Stimulated activated CD8-positive, alpha-beta memory T cell treated with anti-CD3 and anti-CD28 coated beads, Interleukin-7, amount 100 ng/mL, for 48 hours (primary cell): Measurements from ENCODE around the gene CTR9.
A peak's percentile ranks its signal among the peaks of the same experiment; 100 is the strongest.

ENCODE experiments used
- DNase-seq, 2 donors: peaks; one replicate each; pipeline ENCODE4 v3.0.0-alpha.2; 2020; ENCODE audit warnings: low read depth in 1 of 2; ENCODE audit errors: extremely low read depth in 1 of 2

Gene CTR9

DNA sequence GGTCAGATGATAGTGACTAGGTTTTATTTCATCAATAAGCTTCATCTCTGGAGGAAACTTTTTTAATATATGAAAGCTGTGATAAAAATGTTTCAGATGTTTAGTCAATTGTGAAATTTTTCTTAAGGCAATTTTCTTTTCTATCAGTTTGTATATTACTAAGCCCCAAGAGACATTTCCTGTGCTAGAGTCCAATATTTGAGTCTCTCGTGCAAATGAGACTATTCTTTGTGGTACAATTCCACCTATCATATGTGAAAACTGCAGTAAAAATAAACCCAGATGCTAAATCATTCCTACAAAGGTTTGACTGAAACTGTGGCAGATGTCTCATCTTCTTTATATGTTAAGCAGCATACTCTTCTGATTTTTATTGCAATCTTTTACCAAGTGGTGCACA is 28.0 kb downstream of the CTR9 start:
- no peak for DNase-seq

DNA sequence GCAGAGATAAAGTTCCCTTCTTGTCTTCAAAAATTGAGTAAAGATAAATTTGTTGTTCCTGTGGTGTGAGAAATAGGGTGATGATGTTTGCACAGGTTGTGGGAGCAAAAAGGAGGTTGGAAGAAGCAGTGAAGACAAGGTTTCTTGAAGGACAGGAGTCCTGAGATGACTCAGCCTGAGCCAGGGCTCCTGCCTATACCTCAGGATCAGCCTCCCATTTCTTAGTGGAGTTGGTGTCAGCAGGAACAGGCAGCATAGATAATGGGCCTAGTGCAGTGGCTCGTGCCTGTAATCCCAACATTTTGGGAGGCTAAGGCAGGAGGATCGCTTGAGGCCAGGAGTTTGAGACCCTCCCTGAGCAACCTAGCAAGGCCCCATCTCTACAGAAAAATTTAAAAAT is 29.0 kb downstream of the CTR9 start:
- DNase-seq, result no peak

DNA sequence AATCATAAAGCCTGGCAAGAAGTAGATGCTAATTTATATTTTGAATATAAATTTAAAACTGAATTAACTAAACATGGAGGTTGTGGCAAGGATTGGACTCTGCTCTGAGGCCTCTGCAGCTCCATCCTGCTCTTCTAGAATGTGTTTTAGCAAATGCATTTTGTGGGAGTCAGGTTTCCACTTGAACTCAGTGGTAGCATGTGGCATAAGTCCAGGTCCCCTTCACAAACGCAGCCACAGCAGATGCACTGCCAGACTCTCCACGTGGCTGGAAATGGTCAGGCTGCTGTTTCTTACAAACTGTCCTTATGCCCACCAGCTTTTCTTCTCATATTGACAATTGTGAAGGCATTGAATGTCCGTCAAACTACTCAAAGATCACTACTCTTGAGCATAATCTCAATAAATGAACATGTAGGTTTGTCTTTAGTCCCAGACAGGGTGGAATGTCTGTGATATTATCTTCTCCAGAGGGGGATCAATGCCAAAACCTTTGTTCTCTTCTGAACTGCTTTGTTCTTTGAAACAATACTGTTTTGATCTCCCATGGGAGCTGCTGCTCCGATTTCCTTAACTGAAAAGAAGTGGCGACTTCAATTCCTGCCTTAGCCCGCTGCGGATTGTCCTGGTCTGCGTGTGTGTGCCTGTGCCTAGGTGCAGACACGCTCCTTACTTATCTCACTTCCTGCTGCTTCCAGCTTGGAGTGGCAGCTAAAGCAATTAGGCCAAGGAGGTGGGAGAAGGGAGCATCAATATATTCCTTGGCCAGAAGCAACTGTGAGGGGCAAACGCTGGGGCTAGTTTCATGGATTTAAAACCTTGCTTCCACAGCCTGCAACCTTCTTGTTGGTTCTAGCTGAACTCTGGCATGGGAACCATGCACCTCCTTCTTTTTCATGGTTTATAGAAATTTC is 33.4 kb downstream of the CTR9 start:
- DNase-seq, result no peak

DNA sequence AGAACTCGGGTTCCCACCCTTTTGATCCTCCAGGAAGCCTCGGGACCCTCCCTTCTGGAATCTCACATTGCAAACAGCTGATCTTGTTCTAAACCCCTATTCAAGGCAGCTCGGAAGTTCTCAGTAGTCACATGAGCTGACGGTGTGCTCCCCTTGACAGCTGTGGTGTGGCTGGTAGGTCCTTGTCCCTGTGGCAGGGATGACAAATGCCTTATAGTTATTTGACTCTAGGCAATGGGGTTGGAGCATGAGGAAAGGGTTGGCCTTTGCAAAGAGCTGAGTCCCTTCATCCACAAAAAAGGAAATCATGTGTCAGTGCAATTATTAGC is 34.1 kb downstream of the CTR9 start:
- DNase-seq, result no peak

DNA sequence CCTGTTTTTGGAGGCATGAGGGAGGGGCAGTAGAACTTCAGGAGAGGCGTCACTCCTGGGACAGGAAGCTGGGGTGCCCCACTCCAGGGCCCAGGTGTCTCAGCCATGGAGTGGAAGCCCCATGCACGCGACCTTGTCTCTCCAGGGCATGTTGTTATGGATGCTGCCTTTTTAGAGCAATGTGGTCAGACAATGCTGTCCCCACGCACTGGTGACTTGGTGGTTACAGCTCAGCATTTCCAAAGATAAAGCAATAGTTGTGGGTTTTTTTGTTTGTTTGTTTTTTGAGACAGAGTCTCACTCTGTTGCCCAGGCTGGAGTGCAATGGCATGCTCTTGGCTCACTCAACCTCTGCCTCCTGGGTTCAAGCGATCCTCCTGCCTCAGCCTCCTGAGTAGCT is 35.4 kb downstream of the CTR9 start:
- DNase-seq, result no peak

DNA sequence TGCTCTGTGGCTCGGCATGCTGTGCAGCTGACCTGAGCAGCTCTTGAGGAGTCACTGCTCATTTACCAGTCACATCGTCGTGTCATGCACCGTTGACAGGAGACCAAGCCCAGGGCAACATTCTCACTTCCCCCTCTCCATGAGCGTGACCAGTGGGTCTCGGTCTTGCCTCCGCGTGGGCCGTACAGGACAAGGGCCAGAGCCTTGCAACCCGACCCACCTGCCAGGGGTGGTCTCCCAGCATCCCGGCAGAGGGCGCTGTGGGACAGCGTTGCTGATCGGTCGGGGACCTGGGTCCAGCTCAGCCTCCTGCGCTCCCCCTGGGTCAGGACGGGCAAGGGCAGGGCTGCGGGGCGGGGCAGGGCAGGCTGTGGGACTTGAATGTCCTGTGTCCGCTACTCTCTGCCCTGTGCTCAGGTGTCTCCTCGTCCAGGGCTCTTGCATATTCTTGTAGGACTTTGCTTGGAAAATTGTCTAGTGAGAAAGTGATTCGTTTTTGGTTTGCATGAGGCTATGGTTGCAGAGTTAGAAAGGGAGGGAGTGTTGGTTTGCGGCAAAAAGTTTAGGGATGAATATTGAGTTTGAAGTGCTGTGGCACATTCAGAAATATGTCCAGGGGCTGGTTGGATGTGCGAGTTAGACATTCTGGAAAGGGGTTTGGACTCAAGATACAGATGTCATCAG is 41.5 kb downstream of the CTR9 start:
- DNase-seq, result peak; percentile 65 to 76

DNA sequence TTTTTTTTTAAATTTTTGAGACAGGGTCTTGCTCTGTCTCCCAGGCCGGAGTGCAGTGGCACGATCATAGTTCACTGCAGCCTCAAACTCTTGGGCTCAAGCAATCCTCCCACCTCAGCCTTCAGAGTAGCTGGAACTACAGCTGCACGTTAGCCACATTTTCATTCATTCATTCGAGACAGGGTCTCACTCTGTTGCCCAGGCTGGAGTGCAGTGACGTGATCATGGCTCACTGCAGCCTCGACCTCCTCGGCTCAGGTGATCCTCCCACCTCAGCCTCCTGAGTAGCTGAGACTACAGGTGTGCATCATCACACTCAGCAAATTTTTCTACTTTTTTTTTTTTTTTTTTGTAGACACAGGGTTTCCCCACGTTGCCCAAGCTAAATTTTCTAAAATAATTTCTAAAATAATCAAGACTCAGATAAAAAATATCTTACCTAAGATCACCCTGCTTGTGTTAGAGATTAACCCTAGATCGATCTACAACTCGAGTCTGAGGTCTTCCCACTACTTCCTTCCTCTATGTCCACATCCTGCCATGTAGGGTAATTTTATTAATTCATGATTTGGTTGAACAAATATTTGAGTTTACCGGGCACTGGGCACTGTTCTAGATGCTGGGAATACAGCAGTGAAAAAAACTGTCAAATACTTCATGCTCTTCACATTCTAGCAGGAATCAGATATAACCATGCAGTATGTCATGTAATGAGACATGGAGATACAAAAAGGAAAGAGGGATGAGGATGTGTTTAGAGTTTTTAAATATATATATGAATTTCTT is 42.6 kb downstream of the CTR9 start:
- DNase-seq, result no peak

DNA sequence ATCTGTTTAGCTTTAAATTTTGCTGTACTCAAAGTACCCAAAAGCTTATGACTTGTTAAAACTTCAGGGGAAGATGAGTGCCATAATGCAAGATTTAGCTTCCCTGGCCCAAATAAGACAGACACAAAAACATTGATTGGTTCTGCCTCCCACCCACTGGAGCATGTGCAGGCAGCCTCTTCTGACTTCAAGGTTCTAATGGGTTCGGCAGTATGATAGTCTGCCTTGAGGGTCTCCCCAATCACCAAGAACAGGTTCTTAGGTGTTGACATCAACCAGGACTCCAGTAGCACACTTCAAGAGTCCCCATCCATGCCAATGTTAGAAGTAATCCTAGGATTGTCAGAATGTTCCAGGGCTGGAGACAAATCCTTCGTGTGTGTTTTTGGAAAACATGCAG is 45.1 kb downstream of the CTR9 start:
- DNase-seq, result no peak

DNA sequence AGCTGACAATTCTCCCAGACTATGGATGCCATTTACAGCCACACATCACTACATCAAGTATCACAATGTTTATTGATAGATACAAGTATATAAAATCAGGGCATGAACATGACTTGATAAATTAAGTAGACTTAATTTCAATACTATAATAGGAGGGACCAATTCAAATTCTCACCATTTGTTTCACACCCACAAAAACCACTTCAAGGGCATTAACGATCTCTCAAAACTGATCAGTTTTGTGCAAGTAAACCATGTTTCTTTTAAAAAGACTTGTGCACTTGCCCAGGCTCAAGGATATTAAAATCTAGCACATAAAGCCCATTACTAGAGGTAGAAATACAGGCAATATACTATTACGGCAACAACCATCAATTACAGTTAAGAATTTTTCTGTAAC is 46.0 kb downstream of the CTR9 start:
- no peak for DNase-seq

DNA sequence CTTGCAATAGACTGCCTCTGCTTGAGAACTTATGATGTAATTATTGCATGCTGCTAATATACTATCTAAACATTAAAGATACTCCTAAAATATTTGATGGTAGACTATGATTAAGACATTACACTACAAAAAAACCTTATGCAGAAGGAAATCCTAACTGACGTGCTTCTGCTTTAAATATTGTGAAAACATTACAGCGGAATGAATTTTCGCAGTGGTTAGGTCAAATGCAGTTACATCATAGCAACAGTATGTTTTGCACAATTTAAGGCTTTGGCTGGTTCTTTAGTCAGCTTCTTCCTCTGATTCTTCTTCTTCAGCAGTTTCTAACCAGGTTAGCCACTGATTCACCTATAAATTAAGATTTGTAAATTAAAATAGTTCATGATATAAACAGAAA is 46.5 kb downstream of the CTR9 start:
- no peak for DNase-seq

DNA sequence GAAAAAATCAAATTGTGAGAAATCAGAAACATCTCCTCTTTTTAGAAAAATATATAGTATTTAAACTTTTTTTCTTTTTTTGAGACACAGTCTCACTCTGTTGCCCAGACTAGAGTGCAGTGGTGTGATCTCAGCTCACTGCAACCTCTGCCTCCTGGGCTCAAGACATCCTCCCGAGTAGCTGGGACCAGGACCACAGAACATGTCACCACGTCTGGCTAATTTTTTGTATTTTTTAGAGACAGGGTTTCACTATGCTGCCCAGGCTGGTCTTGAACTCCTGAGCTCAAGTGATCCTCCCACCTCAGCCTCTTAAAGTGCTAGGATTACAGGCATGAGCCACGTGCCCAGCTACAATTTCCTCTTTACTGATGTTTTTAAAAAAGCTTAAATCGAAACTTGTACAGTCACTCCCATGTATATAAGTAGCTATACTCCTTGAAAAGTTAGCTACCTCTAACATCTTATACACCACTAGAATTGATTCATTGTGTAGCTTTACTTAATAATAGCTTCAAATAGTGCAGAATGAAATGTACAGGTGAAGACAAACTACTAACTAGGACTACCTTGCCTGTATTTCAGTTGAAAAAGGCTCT is 47.4 kb downstream of the CTR9 start:
- DNase-seq, result no peak

DNA sequence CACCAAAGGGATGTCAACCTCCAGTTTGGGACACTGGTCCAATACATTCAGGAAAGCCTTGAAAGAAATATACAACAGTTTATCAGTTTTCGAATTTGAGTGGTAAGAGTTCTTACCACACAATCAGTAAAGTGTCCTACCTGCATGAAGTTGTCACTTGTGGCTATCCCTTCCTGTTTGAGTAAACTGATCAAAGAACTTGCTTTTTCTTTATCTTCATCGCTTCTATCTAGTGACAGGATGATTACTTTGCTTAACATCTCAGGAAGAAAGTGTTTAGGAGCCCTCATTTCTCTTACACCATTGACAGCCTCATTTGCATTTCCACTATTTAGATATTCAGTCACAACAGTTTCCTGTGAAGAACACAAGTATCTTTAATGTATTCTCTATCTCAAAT is 49.2 kb downstream of the CTR9 start:
- DNase-seq, result no peak

DNA sequence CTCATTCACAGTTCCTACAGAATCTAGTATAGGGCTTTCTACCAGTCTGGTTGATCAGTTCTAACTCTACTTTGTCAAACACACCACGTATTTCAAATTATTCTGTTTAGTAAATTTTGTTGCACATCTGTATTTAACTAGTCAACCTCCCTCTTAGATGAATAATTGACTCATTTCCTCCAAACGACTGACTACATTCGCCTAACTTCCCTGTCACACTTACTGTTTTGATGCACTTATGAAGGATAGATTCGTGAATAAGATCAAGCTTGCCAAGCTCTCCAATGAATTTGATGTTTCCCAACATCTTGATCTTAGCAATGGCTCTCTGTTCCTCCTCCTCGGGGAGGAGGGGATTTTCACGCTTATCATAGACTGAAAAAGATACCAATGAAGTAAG is 52.6 kb downstream of the CTR9 start:
- no peak for DNase-seq

DNA sequence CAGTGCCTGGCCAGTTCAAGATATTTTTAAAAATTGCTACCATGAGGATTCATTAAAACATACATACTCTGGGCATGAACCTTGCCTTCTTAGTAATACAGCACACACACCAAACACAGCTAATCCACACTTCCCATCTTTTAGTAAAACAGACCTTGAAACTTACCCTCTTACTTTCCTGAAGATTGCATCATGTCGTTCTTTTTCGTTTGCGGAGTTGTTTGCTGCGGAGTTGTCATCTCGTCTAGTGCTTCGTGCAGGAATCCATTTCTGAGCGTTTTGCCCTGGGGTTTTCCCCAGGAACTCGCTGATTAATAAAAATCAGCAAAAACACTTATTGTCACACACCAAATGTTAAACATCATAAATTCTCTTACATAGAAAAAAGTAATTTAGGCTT is 54.7 kb downstream of the CTR9 start:
- DNase-seq, result no peak

DNA sequence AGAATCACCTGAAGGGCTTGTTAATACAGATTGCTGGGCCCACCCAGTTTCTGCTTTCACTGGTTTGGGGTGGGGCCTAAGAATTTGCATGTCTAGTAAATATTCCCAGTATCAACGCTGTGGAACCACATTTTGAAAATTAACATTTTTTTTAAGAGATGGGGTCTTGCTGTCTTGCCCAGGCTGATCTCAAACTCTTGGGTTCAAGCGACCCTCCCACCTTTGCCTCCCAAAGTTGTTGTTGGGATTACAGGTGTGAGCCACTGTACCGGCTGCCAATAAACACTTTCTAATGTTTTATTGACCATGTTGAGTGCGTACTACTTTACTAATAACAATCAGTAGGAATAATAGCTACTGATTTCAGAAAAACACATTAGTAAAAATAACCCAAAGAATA is 55.2 kb downstream of the CTR9 start:
- no peak for DNase-seq

DNA sequence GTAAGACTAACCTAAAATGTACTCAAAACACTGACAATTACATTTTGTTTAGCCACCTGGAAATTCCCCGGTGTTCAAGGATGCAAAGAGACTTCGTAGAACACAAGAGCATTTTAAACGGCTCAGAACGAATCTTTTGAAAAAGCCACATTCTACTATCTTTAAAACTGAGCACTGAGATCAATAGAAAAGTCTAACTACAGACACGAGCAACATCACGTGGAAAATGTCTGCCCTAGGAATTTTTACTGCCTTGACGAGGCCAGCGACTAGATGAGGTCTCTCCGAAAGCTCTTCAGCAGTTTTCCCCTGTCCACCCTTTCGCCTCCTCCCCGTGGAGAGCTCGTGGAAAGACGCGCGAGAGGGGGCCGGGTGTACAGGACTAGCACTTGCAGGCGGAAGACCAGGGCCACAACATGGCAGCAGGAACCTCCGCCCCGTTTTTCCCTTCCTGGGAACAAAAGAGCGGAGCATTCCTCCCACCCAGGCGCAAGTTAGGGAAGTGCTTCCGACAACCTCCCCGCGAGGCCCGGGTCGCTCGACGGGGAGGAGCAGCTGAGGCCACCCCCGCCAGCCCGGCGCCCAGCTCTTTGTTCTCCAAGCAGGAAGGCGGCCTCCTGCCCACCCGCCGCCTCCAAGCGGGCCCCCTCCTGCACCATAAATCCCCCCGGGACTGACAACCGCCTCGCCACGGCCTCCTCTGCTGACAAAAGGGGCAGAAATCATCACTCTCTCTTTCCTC is 56.6 kb downstream of the CTR9 start:
- DNase-seq, result no peak

DNA sequence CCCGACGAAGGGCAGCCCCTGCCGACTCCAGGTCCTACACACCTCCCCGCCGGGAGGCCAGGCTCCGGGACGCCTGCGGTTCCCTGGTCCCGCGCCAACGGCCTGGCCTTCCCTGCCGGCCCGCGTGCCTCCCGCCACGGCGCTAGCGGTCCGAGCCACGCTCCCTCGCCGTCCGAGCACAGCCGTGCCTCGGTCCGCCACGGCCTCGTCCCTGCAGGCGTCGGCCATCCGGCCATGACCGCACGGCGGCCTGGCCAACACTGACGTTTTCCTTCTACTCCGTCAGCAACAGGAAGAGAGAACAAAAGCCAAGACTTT is 57.1 kb downstream of the CTR9 start:
- DNase-seq, result no peak

DNA sequence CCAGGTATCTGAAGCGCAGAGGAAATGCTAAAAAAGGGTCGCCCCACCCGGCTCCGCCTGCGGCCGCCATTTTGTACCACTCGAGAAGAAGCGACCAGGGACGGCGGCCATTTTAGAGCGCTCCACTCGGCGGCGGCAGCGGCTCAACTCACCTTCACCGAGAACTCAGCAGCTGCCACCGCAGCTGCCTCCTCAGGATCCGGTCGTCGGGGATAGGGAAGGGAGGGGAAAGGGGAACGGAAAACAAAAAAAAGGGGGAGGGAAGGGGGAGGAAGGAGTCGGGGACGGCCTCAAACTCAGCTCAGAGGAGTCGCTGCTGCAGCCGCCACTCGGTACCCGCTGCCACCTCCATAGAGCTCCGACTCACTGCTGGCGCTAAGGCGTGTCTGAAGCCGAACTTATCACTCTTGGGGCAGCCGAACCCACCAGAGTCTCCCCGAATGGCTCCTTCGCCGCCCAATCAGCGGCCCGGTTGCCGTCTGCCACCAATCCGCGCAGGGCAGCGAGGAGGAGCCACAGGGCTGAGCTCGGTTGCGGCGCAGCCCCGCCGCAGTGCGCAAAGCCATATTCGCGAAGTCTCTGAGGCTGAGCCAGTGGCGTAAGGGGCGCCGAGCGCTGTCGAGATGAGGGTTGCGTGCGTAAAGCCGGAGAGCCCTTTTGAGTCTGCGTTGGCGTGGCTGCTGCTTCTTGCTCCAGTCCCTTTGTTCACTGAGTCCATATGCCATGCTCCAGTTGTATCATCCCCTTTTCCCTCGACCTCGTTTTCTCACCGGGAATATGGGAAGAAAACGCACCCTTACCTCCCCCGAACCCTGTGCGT is 57.7 kb downstream of the CTR9 start, which contains the start of gene EIF4G2:
Gene EIF4G2 (minus strand): TSS at position 374 of the 820 bp plus-strand sequence.
- DNase-seq, result peak; percentile 96 to 97

DNA sequence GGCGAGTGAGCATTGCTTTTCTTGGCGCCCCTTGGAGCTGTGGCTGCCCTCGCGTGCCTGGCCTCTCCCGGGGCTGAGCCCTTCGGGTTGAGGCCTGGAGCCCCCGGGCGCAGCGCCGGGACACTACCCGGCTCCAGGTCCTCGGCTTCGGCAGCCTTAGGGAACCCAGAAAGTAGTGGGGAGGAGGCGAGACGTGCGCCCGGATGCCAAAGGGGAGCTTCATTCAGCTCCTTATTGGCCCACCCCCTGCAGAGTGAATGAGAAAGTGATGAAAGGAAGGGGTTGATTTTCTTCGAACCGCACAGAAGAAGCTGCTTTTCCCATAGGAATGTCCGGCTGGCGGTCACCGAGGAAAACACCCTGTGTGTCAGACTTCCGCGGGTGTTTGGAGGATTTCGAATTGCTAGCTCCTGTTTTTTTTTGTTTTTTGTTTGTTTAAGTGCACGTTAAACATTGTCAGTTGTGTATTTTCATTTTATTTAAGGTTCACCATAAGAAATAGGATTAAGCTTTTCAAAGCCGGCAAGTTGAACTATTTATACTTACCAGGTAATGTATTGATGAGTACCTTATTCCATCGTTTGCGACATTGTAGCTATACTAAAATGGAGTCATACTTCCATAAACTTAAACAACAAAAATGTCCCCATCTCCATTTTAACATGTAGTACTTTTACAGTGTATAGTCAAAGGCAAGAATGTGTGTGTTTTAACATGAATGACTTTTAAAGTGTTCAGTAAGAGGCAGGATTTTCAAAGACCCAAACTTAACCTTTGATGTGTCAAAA is 58.5 kb downstream of the CTR9 start:
- DNase-seq, result peak in 1 of 2 donors; percentile 25
